Heart right ventricle (tissue), 16 donors: ENCODE data around the gene CAPZA1. TPM values are rescaled to one million over a fixed set of nuclear protein-coding genes. Genes with fewer than 3 reads are reported as not detected.

Experiments
- ATAC-seq, 8 donors: fragments of 200-7000 bp; cut with Tn5 transposase; one replicate each; pipeline ENCODE4 v1.9.1; 2020; ENCODE audit warnings: mild to moderate bottlenecking in 8 of 8, moderate library complexity in 8 of 8, moderate number of reproducible peaks in 1 of 8
- DNase-seq, 2 donors: peaks; one replicate each; pipeline ENCODE4 v3.0.0-alpha.2; 2020
- H3K27ac ChIP-seq, 10 donors: fragments of 200-600 bp; sonication (generic) in 2 of 10; one replicate each; pipeline versions ENCODE4 v1.5.0 to v1.8.0; 2020 to 2022; ENCODE audit warnings: mild to moderate bottlenecking in 3 of 10
- H3K27me3 ChIP-seq, 7 donors: fragments of 200-600 bp; one replicate each; pipeline ENCODE4 v1.8.0; 2021 to 2022; ENCODE audit warnings: mild to moderate bottlenecking in 2 of 7
- H3K36me3 ChIP-seq, 9 donors: fragments of 200-600 bp; sonication (generic) in 1 of 9; one replicate each; pipeline versions ENCODE4 v1.5.0 to v1.8.0; 2020 to 2022; ENCODE audit warnings: mild to moderate bottlenecking in 2 of 9
- H3K4me1 ChIP-seq, 9 donors: fragments of 200-600 bp; sonication (generic) in 1 of 9; one replicate each; pipeline versions ENCODE4 v1.5.0 to v1.8.0; 2020 to 2022; ENCODE audit warnings: mild to moderate bottlenecking in 4 of 9
- H3K4me3 ChIP-seq, 10 donors: fragments of 200-600 bp; sonication (generic) in 2 of 10; one replicate each; pipeline versions ENCODE4 v1.5.0 to v1.8.0; 2020 to 2022; ENCODE audit warnings: mild to moderate bottlenecking in 7 of 10, moderate library complexity in 2 of 10
- H3K9me3 ChIP-seq, 11 donors: fragments of 200-600 bp in 10 of 11; sonication (generic) in 2 of 11; one replicate each; pipeline versions ENCODE4 v1.5.0 to v1.8.0; 2013 to 2022; ENCODE audit warnings: mild to moderate bottlenecking in 2 of 11, control low read depth in 1 of 11, moderate library complexity in 1 of 11
- WGBS, 2 donors: extraction: QIAGEN DNeasy Blood & Tissue Kit; methylation state at CpG; one replicate each; pipeline ENCODE4 v1.1.7; 2013; ENCODE audit warnings: inconsistent platforms in 1 of 2; 5-methylcytosine and 5-hydroxymethylcytosine counted together
- intact Hi-C, 10 donors: fragments of 100-400 bp; cut with DNase I; formaldehyde crosslinking; loops; one replicate each; pipeline versions ENCODE4 v1.11.1 to v1.14.2; 2022
- polyA plus RNA-seq, 2 donors: library from polyadenylated mRNA; stranded (reverse); fragments of 200-250 nt; gene quantifications; one replicate each; pipeline ENCODE4 v1.2.3, GENCODE V29; 2013
- total RNA-seq, 10 donors: library from RNA; stranded (reverse); fragmentation: NEBNext Ultra II Directional in 3 of 10; extraction: Animal tissue kit (Norgen Biotek cat#: 25700) in 3 of 10; gene quantifications; one replicate each; pipeline versions ENCODE4 v1.2.1 to v1.2.4, GENCODE V29; 2021 to 2023
- TF ChIP-seq, protein P1 (sequence below), 9 donors: fragments of 200-600 bp; sonication (generic) in 2 of 9; IDR thresholded peaks; one replicate each; pipeline versions ENCODE4 v1.5.0 to v1.8.0; 2021 to 2022; ENCODE audit warnings: antibody characterized with exemption in 9 of 9, mild to moderate bottlenecking in 5 of 9, moderate library complexity in 1 of 9
- donor health status: Arrhythmogenic right ventricular cardiomyopathy.
- donor health status: ischemic (EF 13 %, LVEDD 7.1; RV severe dilation, severe dysfunction).
- donor health status: healthy with polysubstance abuse.
- donor health status: DM: no; HTN: yes; CAD: no.
- donor health status: DM: no; HTN: no; CAD: no.
- donor health status: ischemic (EF 25% LVEDD 6.9; RV normal size, moderate dysfunction).
- donor health status: ischemic (EF 25% LVEDD 5.7; RV mildly dilated, moderate dysfunction).
- donor health status: healthy.
- donor health status: DM: yes; HTN: yes; CAD: no.
- donor health status: Ischemic cardiomyopathy.
- donor health status: ischemic (EF 35%, LVEDD 5.7; RV mildly dilated, moderate dysfunction).
- donor health status: nonischemic (EF 11% LVEDD 7.7; RV severe dilation, severe dysfunction).
- donor health status: DM: yes; HTN: yes; CAD: no.
- donor health status: PGD.
- donor health status: ischemic (EF 29% LVEDD 5.4; RV normal size, mild dysfunction).
- donor health status: nonischemic (EF 23%, LVEDD 6.1; RV moderate dilation, normal function).

Gene CAPZA1
- total and polyA plus RNA-seq, 12 donors: 19.5 to 58.3 (median 23.6) TPM

DNA sequence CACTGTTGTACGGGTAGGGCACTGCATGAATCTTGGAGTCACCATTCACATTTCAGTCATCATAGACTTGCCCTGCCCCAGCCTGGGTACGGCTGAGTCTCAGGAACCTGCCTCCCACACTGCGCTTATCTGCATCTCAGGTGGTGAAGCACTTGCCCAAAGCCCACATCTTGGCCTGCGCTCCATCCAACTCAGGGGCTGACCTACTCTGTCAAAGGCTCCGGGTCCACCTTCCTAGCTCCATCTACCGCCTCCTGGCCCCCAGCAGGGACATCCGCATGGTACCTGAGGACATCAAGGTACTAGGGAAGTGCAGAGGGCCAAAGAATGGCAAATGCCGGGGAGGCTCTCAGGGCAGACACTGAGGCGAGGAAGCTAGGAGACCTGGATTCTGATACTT is 75.6 kb downstream of the CAPZA1 start:
- intact Hi-C loops: no loop called here
- H3K4me1 ChIP-seq: peaks cover 16 to 34% (median 28%) of the 10 kb centered on the region in 9 donors
- peaks cover 0 to 100% (median 46%) of the 10 kb centered on the region in 9 donors for H3K36me3 ChIP-seq
- TF ChIP-seq, protein P1, sequence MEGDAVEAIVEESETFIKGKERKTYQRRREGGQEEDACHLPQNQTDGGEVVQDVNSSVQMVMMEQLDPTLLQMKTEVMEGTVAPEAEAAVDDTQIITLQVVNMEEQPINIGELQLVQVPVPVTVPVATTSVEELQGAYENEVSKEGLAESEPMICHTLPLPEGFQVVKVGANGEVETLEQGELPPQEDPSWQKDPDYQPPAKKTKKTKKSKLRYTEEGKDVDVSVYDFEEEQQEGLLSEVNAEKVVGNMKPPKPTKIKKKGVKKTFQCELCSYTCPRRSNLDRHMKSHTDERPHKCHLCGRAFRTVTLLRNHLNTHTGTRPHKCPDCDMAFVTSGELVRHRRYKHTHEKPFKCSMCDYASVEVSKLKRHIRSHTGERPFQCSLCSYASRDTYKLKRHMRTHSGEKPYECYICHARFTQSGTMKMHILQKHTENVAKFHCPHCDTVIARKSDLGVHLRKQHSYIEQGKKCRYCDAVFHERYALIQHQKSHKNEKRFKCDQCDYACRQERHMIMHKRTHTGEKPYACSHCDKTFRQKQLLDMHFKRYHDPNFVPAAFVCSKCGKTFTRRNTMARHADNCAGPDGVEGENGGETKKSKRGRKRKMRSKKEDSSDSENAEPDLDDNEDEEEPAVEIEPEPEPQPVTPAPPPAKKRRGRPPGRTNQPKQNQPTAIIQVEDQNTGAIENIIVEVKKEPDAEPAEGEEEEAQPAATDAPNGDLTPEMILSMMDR (IDR thresholded peaks at IDR 0.05): no peak
- no peak overlapping the region for H3K27ac ChIP-seq
- ATAC-seq: no peak
- WGBS, 2 donors: 96% methylated on average over 9 of the region's 9 CpGs
- no peak overlapping the region for H3K4me3 ChIP-seq
- no peak for DNase-seq
- H3K27me3 ChIP-seq: no peaks in the 10 kb centered on the region
- H3K9me3 ChIP-seq: no peaks in the 10 kb centered on the region

DNA sequence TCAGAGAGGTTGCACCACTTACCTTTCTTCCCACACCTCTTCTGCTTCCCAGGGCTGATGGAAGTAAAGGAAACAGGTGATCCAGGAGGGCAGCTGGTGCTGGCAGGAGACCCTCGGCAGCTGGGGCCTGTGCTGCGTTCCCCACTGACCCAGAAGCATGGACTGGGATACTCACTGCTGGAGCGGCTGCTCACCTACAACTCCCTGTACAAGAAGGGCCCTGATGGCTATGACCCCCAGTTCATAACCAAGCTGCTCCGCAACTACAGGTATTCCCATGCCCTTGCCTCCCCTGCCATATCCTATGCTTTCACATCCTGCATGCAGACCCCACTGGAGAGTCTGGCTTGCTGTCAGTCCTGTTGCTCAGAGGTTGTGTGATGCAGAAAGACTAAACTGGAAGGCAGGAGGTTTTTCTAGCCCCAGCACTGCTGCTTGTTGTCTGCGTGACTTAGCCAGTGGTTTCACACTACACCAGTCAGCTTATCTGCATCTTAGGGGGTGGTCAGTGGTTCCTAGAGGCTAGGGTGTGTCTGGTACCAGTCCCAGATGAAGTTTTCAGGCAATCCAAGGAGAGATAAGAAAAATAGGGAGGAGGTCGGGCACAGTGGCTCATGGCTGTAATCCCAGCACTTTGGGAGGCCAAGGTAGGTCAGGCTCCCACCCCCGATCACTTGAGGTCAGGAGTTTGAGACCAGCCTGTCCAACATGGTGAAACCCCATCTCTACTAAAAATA is 77.1 kb downstream of the CAPZA1 start:
- ATAC-seq (no peak), DNase-seq (no peak)
- H3K27me3 ChIP-seq: no peaks in the 10 kb centered on the region
- peak overlapping the region in 2 of 10 donors; percentile 99 to 100 for H3K27ac ChIP-seq
- H3K36me3 ChIP-seq: peaks cover 0 to 99% (median 45%) of the 10 kb centered on the region in 9 donors
- TF ChIP-seq, protein P1 (IDR thresholded peaks at IDR 0.05): no peak
- intact Hi-C loops: no loop called here
- peaks cover 26 to 49% (median 42%) of the 10 kb centered on the region in 9 donors for H3K4me1 ChIP-seq
- 91 to 92% methylated on average over 7 of the region's 7 CpGs for WGBS, 2 donors
- H3K4me3 ChIP-seq: no peak overlapping the region
- no peaks in the 10 kb centered on the region for H3K9me3 ChIP-seq

DNA sequence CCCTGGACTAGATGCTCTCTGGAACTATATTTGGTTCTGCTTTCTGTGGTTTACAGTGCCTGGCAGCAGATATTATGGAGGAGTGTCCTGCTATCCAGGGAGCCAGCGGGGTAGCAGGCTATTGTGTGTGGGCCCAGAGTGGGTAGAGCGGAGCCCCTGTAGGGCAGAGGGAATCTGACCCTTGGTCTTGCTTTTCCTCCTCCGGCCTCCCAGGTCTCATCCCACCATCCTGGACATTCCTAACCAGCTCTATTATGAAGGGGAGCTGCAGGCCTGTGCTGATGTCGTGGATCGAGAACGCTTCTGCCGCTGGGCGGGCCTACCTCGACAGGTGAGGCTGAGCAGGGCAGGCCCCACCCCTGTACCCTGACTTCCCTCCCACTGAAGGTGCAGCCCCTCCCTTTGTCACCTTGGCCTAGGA is 78.2 kb downstream of the CAPZA1 start:
- Histone ChIP-seq H3K27ac (peak overlapping the region in 8 of 10 donors; percentile 81 to 100 (median 98)), H3K9me3 (no peaks in the 10 kb centered on the region), H3K4me3 (no peak overlapping the region), H3K27me3 (no peaks in the 10 kb centered on the region), H3K36me3 (peaks cover 0 to 99% (median 43%) of the 10 kb centered on the region in 9 donors), H3K4me1 (peaks cover 31 to 59% (median 52%) of the 10 kb centered on the region in 9 donors)
- TF ChIP-seq, protein P1 (IDR thresholded peaks at IDR 0.05): no peak
- intact Hi-C loops: no loop called here
- no peak for DNase-seq
- ATAC-seq: no peak
- WGBS, 2 donors: 95 to 96% methylated on average over 9 of the region's 9 CpGs

DNA sequence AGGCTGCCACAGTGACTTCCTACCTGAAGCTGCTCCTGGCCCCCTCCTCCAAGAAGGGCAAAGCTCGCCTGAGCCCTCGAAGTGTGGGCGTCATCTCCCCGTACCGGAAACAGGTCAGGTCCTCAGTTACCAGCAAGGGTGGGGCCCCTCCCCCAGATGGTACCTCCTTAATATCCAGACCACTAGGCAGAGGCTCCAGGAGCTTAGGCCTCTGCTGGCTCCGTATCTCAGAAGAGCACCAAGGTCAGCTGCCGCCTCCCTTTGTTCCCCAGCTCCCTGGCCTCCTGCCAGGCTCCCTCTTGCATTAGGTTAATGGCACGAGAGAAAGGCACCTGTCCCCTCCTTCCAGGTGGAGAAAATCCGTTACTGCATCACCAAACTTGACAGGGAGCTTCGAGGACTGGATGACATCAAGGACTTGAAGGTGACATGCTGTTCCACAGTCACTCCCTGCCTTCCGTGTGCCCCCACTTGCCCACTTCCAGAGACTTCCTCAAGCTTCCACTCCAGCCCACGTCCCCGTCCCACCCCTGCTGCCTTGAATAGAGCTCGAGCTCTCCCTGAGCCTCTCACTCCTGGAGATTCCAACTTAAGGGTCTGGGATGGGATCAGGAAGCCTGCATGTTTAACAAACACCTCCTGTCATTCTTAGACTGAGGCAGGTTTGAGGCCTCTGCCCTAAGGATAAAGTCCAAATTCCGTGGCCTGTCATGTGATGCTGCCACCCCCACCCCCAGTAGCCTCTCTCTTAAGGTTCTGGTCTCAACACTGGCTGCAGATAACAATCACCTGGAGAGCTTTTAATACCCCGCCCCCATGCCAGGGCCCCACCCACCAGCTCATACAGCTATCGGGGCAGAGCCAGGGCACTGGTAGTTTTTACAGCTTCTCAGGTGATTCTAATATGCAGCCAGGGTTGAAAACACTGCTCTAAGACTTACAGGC is 79.0 kb downstream of the CAPZA1 start:
- H3K36me3 ChIP-seq: peaks cover 0 to 99% (median 44%) of the 10 kb centered on the region in 9 donors
- ATAC-seq (no peak), DNase-seq (peak in 1 of 2 donors; percentile 67)
- TF ChIP-seq, protein P1 (IDR thresholded peaks at IDR 0.05): no peak
- H3K27me3 ChIP-seq: no peaks in the 10 kb centered on the region
- intact Hi-C loops: no loop called here
- H3K4me1 ChIP-seq: peaks cover 31 to 68% (median 61%) of the 10 kb centered on the region in 9 donors
- 45 to 52% methylated on average over 17 of the region's 17 CpGs for WGBS, 2 donors
- no peak overlapping the region for H3K4me3 ChIP-seq
- no peaks in the 10 kb centered on the region for H3K9me3 ChIP-seq
- H3K27ac ChIP-seq: peak overlapping the region; percentile 5 to 100 (median 91)
